Mesothelial cell of epicardium (in vitro differentiated cells): ENCODE data around the gene MAN1C1. TPM values are rescaled to one million over a fixed set of nuclear protein-coding genes. Genes with fewer than 3 reads are reported as not detected.

Experiments
- DNase-seq, 2 experiments: peaks; one replicate each; pipeline ENCODE4 v3.0.0; 2021; ENCODE audit warnings: low spot score in 2 of 2; ENCODE audit not compliant: unreplicated experiment in 2 of 2
- H3K27ac Mint-ChIP-seq: 2 replicates; pipeline ENCODE4 v1.8.0; 2021; ENCODE audit warnings: mixed read lengths
- H3K27me3 Mint-ChIP-seq: 2 replicates; pipeline ENCODE4 v1.8.0; 2021; ENCODE audit warnings: low read depth, mixed read lengths
- H3K36me3 Mint-ChIP-seq: 2 replicates; pipeline ENCODE4 v1.8.0; 2021; ENCODE audit warnings: mixed read lengths
- H3K4me1 Mint-ChIP-seq: 2 replicates; pipeline ENCODE4 v1.8.0; 2021; ENCODE audit warnings: mixed read lengths
- H3K4me3 Mint-ChIP-seq: 2 replicates; pipeline ENCODE4 v1.8.0; 2021; ENCODE audit warnings: mild to moderate bottlenecking, moderate library complexity, mixed read lengths
- H3K9me3 Mint-ChIP-seq: 2 replicates; pipeline ENCODE4 v1.8.0; 2021; ENCODE audit warnings: mixed read lengths
- total RNA-seq: library from RNA; stranded (reverse); gene quantifications from 3 replicates; pipeline ENCODE4 v1.2.1, GENCODE V29; 2021
- TF ChIP-seq, protein P1 (sequence below): fragments of 200-600 bp; sonication (generic); IDR thresholded peaks from one replicate; pipeline ENCODE4 v1.5.0; 2021; ENCODE audit warnings: antibody characterized with exemption; ENCODE audit not compliant: unreplicated experiment

MAN1C1 gene
- total RNA-seq, 1 donor from 2014 or later = 3.2 TPM

GRCh38 chr1:25645637-25646400 is 29.2 kb downstream of the MAN1C1 start:
- no peak overlapping the region for H3K27ac Mint-ChIP-seq
- H3K4me3 Mint-ChIP-seq = no peak overlapping the region
- H3K4me1 Mint-ChIP-seq = peaks cover 2% of the 10 kb centered on the region
- H3K36me3 Mint-ChIP-seq = no peaks in the 10 kb centered on the region
- H3K27me3 Mint-ChIP-seq = peaks cover 25% of the 10 kb centered on the region
- DNase-seq = peak in 1 of 2 experiments; percentile 31
- TF ChIP-seq, protein P1, sequence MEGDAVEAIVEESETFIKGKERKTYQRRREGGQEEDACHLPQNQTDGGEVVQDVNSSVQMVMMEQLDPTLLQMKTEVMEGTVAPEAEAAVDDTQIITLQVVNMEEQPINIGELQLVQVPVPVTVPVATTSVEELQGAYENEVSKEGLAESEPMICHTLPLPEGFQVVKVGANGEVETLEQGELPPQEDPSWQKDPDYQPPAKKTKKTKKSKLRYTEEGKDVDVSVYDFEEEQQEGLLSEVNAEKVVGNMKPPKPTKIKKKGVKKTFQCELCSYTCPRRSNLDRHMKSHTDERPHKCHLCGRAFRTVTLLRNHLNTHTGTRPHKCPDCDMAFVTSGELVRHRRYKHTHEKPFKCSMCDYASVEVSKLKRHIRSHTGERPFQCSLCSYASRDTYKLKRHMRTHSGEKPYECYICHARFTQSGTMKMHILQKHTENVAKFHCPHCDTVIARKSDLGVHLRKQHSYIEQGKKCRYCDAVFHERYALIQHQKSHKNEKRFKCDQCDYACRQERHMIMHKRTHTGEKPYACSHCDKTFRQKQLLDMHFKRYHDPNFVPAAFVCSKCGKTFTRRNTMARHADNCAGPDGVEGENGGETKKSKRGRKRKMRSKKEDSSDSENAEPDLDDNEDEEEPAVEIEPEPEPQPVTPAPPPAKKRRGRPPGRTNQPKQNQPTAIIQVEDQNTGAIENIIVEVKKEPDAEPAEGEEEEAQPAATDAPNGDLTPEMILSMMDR = no peak
- no peaks in the 10 kb centered on the region for H3K9me3 Mint-ChIP-seq

DNA sequence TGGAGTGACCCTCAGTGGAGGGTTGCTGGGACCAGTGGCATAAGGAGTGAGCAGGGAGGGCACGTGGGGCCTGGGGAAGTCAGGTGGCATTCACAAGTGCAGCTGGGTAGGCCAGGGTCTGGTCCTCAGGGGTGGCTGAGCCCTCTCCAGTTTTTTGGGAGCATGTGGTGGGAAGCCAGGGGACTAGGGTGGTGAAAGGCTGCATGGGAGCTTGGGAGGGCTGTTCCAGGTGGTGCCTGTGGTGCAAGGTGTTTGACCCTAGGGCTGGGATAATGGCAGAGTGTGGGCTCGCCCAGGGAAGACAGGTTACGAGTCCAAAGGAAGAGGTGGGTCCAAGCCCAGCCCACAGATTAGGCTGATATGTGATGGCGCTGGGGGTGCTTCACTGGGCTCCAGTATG is 30.5 kb downstream of the MAN1C1 start:
- TF ChIP-seq, protein P1 = no peak
- no peaks in the 10 kb centered on the region for H3K9me3 Mint-ChIP-seq
- H3K27me3 Mint-ChIP-seq = peaks cover 14% of the 10 kb centered on the region
- H3K36me3 Mint-ChIP-seq = no peaks in the 10 kb centered on the region
- H3K4me1 Mint-ChIP-seq = peaks cover 2% of the 10 kb centered on the region
- peak in 1 of 2 experiments; percentile 28 for DNase-seq
- H3K27ac Mint-ChIP-seq = no peak overlapping the region
- no peak overlapping the region for H3K4me3 Mint-ChIP-seq

GRCh38 chr1:25647863-25648262 is 31.3 kb downstream of the MAN1C1 start:
- peak in 1 of 2 experiments; percentile 17 for DNase-seq
- Mint-ChIP-seq H3K27me3 (peaks cover 14% of the 10 kb centered on the region), H3K4me3 (no peak overlapping the region), H3K4me1 (peaks cover 2% of the 10 kb centered on the region), H3K27ac (no peak overlapping the region), H3K9me3 (no peaks in the 10 kb centered on the region), H3K36me3 (no peaks in the 10 kb centered on the region)
- TF ChIP-seq, protein P1 = no peak

GRCh38 chr1:25648681-25649440 is 32.3 kb downstream of the MAN1C1 start:
- H3K9me3 Mint-ChIP-seq = no peaks in the 10 kb centered on the region
- H3K27ac Mint-ChIP-seq = no peak overlapping the region
- H3K4me1 Mint-ChIP-seq = peaks cover 2% of the 10 kb centered on the region
- DNase-seq = no peak
- TF ChIP-seq, protein P1 = no peak
- no peak overlapping the region for H3K4me3 Mint-ChIP-seq
- no peaks in the 10 kb centered on the region for H3K36me3 Mint-ChIP-seq
- H3K27me3 Mint-ChIP-seq = peaks cover 14% of the 10 kb centered on the region

DNA sequence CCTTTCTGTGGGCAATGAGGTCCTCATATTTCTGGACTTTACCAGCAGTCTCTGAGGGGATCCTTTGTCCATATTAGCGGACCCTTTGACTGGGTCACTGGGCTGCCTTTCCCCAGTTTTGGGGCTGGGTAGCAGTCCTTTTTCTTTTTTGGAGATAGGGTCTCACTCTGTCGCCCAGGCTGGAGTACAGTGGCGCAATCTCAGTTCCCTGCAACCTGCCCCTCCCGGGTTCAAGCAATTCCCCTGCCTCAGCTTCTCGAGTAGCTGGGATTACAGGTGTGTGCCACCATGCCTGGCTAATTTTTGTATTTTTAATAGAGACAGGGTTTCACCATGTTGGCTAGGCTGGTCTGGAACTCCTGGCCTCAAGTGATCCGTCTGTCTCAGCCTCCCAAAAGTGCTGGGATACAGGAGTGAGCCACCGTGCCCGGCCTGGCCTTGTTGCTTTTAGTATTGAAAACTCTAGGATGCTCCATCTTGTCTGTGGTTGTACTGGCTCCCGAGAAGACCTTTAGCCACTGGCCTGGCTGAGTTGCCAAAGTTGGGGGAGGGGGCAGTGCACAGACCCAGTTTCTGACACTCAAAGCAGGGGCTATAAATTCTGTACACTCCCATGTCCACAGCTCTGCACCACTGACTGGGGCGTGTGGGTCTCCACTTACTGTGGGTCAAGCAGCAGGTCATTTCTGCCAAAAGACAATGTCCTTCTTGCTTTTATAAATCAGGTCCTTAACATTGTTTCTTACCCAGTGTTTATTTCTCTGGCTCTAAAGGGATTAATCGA is 33.1 kb downstream of the MAN1C1 start:
- TF ChIP-seq, protein P1 = no peak
- Mint-ChIP-seq H3K9me3 (no peaks in the 10 kb centered on the region), H3K36me3 (no peaks in the 10 kb centered on the region), H3K27me3 (peaks cover 8% of the 10 kb centered on the region), H3K4me1 (peaks cover 2% of the 10 kb centered on the region), H3K4me3 (no peak overlapping the region), H3K27ac (no peak overlapping the region)
- DNase-seq = peak in 1 of 2 experiments; percentile 26
